SKM-1 (cell line): ENCODE data around the gene MRFAP1L1.

Experiments used
- DNase-seq: peaks from one replicate; lab custom pipeline; 2025; ENCODE audit not compliant: unreplicated experiment; lab: John Stamatoyannopoulos, UW

Gene MRFAP1L1

DNA sequence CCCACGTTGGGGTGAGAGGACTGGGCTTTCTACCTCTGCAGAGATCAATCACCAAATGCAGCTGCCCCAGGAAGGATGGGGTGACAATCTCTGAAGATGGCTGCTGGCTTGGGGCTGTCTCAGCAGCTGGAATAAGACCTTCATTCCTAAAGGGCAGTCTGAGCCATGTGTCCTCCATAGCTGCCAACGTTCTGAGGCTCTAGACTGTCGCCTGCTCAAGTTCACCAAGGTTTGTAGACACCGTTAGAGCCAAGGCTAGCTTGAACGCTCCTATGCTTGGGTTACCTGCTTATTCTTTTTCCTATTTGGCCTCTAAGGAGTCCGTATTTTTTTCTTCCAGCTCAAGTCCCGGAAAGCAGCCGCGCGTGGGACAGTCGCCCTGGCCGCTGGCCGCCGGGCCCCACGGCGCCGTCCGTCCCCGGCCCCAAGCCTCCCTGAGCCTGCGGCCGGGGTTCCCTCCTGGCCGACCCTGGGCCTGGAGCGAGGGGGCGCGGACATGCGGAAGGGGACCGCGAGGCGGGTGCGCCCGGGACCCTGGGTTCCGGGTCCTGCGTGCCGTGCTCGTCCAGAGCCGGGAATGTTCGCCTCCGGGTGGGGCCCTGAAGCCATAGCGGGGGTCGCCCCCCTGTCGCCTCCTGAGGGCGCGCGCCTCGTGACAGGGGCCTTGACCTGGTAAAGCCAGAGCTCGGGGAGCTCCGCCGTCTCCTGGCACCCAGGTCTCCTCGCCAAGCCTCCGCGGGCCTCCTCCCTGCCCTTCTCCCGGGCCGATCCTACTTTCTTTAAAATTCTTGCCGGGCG is 45.9 kb downstream of the MRFAP1L1 start:
- DNase-seq = no peak

DNA sequence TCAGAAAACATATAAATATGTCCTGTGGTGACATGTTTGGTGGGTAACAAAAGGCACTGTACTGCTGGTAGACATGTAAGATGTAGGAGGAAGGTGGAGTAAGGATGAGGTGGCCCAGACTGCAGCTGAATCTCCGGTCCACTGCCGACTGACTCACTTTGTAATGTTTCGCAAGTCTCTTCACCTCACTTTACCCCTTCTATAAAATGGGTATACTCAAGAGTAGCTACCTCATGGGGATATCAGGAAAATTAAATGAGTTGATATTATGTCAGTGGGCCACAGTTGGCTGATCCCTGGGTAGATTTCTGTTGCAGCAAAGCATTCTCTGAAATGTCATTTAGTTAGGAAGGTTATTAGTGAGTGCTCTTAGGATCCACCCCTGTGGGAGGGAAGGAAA is 47.1 kb downstream of the MRFAP1L1 start:
- no peak for DNase-seq

DNA sequence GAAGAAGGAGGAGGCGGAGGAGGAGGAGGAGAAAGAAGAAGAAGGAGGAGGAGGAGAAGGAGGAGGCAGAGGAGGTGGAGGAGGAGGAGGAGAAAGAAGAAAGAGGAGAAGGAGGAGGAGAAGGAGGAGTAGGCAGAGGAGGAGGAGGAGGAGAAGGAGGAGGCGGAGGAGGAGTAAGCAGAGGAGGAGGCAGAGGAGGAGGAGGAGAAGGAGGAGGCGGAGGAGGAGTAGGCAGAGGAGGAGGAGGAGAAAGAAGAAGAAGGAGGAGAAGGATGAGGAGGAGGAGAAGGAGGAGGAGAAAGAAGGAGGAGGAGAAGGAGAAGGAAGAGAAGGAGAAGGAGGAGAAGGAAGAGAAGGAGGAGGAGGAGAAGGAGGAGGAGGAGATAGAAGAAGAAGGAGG is 49.2 kb downstream of the MRFAP1L1 start:
- no peak for DNase-seq

DNA sequence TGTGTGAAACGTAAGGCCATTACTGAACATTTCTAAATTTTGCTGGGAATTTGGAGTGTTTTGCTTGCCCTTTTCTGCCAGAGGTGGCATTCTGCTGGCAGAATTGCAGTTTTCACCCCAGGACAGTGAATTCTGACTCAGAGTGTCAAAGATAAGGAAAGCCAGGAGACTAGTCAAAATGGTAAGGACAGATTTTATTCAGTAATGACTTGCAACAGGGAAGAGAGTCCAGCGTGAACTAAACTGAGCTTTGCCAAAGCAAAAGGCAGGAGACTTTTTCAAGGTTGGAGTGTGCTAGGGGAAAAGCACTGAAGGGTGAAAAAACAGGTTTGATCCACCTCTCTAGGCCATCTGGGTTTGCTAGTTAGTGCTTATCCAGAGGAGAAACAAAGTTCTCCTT is 49.8 kb downstream of the MRFAP1L1 start:
- no peak for DNase-seq

DNA sequence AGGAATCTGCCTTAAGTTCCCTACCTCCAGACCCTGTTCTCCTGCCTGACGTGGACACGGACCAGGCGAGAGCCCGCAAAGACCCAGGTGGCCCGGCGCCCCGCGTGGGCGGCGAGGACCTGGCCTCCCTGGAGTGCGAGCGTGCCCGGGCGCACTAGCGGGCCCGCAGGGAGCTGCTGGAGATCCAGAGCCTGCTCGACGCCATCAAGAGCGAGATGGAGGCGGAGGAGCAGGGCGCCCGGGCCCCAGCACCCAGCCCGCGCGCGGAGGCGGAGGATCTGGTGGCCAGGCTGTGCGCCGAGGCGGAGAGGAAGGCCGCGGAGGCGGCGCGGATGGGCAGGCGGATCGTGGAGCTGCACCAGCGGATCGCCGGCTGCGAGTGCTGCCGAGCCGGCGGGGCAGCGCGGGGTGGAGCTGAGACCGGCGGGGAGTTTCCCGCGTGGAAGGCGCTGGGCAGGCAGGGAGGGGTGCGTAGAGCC is 51.0 kb downstream of the MRFAP1L1 start:
- no peak for DNase-seq

DNA sequence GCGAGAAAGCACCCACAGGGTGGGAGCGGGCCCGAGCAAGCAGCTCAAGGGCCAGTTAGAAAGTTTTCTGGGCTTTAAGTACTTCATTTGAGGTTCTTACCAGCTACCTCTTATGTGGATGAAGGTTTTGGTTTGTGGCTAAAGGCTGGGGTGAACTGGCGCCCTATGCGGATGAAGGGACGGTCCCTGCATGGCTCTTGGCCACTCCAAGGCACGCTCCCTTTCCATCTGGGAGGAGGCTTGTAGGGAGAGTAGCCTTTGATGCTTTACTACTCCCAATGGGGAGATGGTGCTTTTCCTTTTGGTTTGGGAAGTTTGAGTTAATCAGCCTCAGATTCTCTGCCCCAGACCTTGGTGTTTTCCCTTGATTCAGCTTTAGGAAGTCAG is 51.5 kb downstream of the MRFAP1L1 start:
- no peak for DNase-seq
